HG03520 (cell line): ENCODE measurements around the gene PLEKHG4.

ENCODE experiments used
- ATAC-seq: cut with Tn5 transposase; IDR thresholded peaks from one replicate; pipeline ENCODE4 v1.9.1; 2021; ENCODE audit warnings: mild to moderate bottlenecking, moderate library complexity; ENCODE audit not compliant: unreplicated experiment

Gene PLEKHG4

GRCh38 chr16:67279296-67280089 lies at the start of gene PLEKHG4:
TSS of gene PLEKHG4 (plus strand) at chr16:67279532. CDS start at chr16:67280045, 513 bp downstream.
- peak; percentile 73 for ATAC-seq

GRCh38 chr16:67229906-67230808 lies 49.2 kb upstream of the PLEKHG4 start:
- no peak for ATAC-seq

GRCh38 chr16:67230809-67231660 lies 48.3 kb upstream of the PLEKHG4 start:
- ATAC-seq, result no peak

- no peak for ATAC-seq
Measured at GRCh38 chr16:67233596-67233995, 45.7 kb upstream of the PLEKHG4 start.

GRCh38 chr16:67234180-67234597 lies 45.1 kb upstream of the PLEKHG4 start:
- no peak for ATAC-seq

GRCh38 chr16:67235816-67236562 lies 43.3 kb upstream of the PLEKHG4 start:
- ATAC-seq, result no peak

GRCh38 chr16:67236563-67237395 lies 42.6 kb upstream of the PLEKHG4 start:
- ATAC-seq, result no peak

- no peak for ATAC-seq
Measured at GRCh38 chr16:67237396-67238277, 41.7 kb upstream of the PLEKHG4 start.

- no peak for ATAC-seq
Measured at GRCh38 chr16:67238278-67238575, 41.1 kb upstream of the PLEKHG4 start.

- no peak for ATAC-seq
Measured at GRCh38 chr16:67238806-67239470, 40.4 kb upstream of the PLEKHG4 start.

- no peak for ATAC-seq
Measured at GRCh38 chr16:67240506-67240905, 38.8 kb upstream of the PLEKHG4 start.

GRCh38 chr16:67241008-67241900 lies 38.1 kb upstream of the PLEKHG4 start:
- no peak for ATAC-seq

GRCh38 chr16:67242138-67242730 lies 37.1 kb upstream of the PLEKHG4 start:
- ATAC-seq, result no peak

GRCh38 chr16:67243481-67243880 lies 35.9 kb upstream of the PLEKHG4 start:
- ATAC-seq, result no peak

- peak; percentile 32 for ATAC-seq
Measured at GRCh38 chr16:67244387-67245185, 34.7 kb upstream of the PLEKHG4 start.

- ATAC-seq, result no peak
Measured at GRCh38 chr16:67245186-67245585, 34.1 kb upstream of the PLEKHG4 start.
